Measurements from ENCODE around the gene PGGHG. TPM values are rescaled to one million over a fixed set of nuclear protein-coding genes. Genes with fewer than 3 reads are reported as not detected.

PGGHG gene
- total RNA-seq, 2 donors from 2014 or later: 248 to 484 TPM

- peak; percentile 12 to 38 (median 37) for TF ChIP-seq POLR2A (IDR thresholded peaks at IDR 0.05)
- TF ChIP-seq CTCF (IDR thresholded peaks at IDR 0.05): no peak
- H3K27me3 ChIP-seq: no peaks in the 10 kb centered on the region
These were observed 11.2 kb downstream of the PGGHG start for GRCh38 chr11:299951-300735.

GRCh38 chr11:303363-303762, 14.4 kb downstream of the PGGHG start:
- intact Hi-C loops (cut with DNase I): loop anchor here (5.0 kb wide), 1 partner anchor 59 kb away; no protein-coding TSS in a partner anchor
- Histone ChIP-seq H3K27me3 (no peaks in the 10 kb centered on the region), H3K27ac (no peak overlapping the region), H3K4me1 (peaks cover 33% of the 10 kb centered on the region), H3K4me3 (no peak overlapping the region), H3K36me3 (replicated peaks in 1 of 2; ENCODE audit: insufficient read depth in 1 of 2, low read depth in 2 of 2) (no peaks in the 10 kb centered on the region), H3K9me3 (no peaks in the 10 kb centered on the region)
- DNase-seq (no peak), ATAC-seq (no peak)
- 69 to 78% methylated on average over 12 of the region's 12 CpGs for WGBS, 2 donors
- TF ChIP-seq POLR2A (IDR thresholded peaks at IDR 0.05): no peak
- TF ChIP-seq CTCF (IDR thresholded peaks at IDR 0.05): no peak

More at GRCh38 chr11:299951-300735, 11.2 kb downstream of the PGGHG start:
- no peaks in the 10 kb centered on the region for H3K36me3 ChIP-seq (replicated peaks in 1 of 2; ENCODE audit: insufficient read depth in 1 of 2, low read depth in 2 of 2)
- intact Hi-C loops (cut with DNase I): loop anchor here (5.0 kb wide), 2 partner anchors 58 to 62 kb away; no protein-coding TSS in a partner anchor
- ATAC-seq: no peak
- DNase-seq: peak in 1 of 4 donors; percentile 36
- peak overlapping the region in 1 of 4 donors; percentile 18 for H3K27ac ChIP-seq
- 5 to 13% methylated on average over 16 to 20 of the region's 20 CpGs for WGBS, 2 donors
- H3K9me3 ChIP-seq: no peaks in the 10 kb centered on the region
- no peak overlapping the region for H3K4me3 ChIP-seq
- H3K4me1 ChIP-seq: peaks cover 51% of the 10 kb centered on the region

GRCh38 chr11:304061-304506, 15.2 kb downstream of the PGGHG start:
- intact Hi-C loops (cut with DNase I): loop anchor here (5.0 kb wide), 1 partner anchor 58 kb away; no protein-coding TSS in a partner anchor
- Histone ChIP-seq H3K36me3 (replicated peaks in 1 of 2; ENCODE audit: insufficient read depth in 1 of 2, low read depth in 2 of 2) (no peaks in the 10 kb centered on the region), H3K4me3 (no peak overlapping the region), H3K27me3 (no peaks in the 10 kb centered on the region), H3K4me1 (peaks cover 27% of the 10 kb centered on the region), H3K27ac (no peak overlapping the region), H3K9me3 (no peaks in the 10 kb centered on the region)
- no peak for ATAC-seq
- TF ChIP-seq POLR2A (IDR thresholded peaks at IDR 0.05) (no peak), CTCF (IDR thresholded peaks at IDR 0.05) (no peak)
- 82 to 83% methylated on average over 27 to 28 of the region's 52 CpGs for WGBS, 2 donors
- no peak for DNase-seq

- Histone ChIP-seq H3K4me1 (peaks cover 25% of the 10 kb centered on the region), H3K4me3 (no peak overlapping the region), H3K36me3 (replicated peaks in 1 of 2; ENCODE audit: insufficient read depth in 1 of 2, low read depth in 2 of 2) (no peaks in the 10 kb centered on the region), H3K27ac (no peak overlapping the region), H3K9me3 (no peaks in the 10 kb centered on the region), H3K27me3 (no peaks in the 10 kb centered on the region)
- 24 to 25% methylated on average over 19 of the region's 19 CpGs for WGBS, 2 donors
- ATAC-seq (peak; percentile 60), DNase-seq (peak; percentile 71 to 81 (median 74))
- TF ChIP-seq POLR2A (IDR thresholded peaks at IDR 0.05) (no peak), CTCF (IDR thresholded peaks at IDR 0.05) (peak; percentile 47 to 85 (median 72))
- intact Hi-C loops (cut with DNase I): loop anchor here (5.0 kb wide), 1 partner anchor 57 kb away; no protein-coding TSS in a partner anchor
These were observed 16.3 kb downstream of the PGGHG start for GRCh38 chr11:304915-305843.

Data from body of pancreas (tissue), 4 donors.